Stimulated activated CD4-positive, alpha-beta T cell treated with anti-CD3 and anti-CD28 coated beads, Interleukin-1b, Interleukin-23, amount 100 ng/mL, for 24 hours (primary cell): ENCODE results near the gene PPP6R3.
"Not testable (repeated sequence)": the region's sequence is repeated elsewhere in the genome, so short reads cannot be mapped to it uniquely, and the experiment has no call there.

ENCODE experiments used
- DNase-seq, 4 experiments: peaks; one replicate each; pipeline ENCODE4 v3.0.0-alpha.2; 2020; ENCODE audit warnings: low read depth in 4 of 4, low spot score in 1 of 4

The PPP6R3 gene

GRCh38 chr11:68454767-68455166 lies 5.8 kb upstream of the PPP6R3 start:
- DNase-seq: no peak

- no peak for DNase-seq
These were observed 5.1 kb upstream of the PPP6R3 start for GRCh38 chr11:68455485-68455884.

GRCh38 chr11:68457216-68457897 lies 3.2 kb upstream of the PPP6R3 start:
- DNase-seq: no peak

GRCh38 chr11:68457898-68458249 lies 2.7 kb upstream of the PPP6R3 start:
- no peak for DNase-seq

- not testable (repeated sequence) for DNase-seq
These were observed 2.2 kb upstream of the PPP6R3 start for GRCh38 chr11:68458340-68458739.

GRCh38 chr11:68459886-68460740 lies 439 bp upstream of the PPP6R3 start:
- DNase-seq: peak; percentile 90 to 95 (median 92)

- no peak for DNase-seq
These were observed 994 bp downstream of the PPP6R3 start for GRCh38 chr11:68461575-68461917.

GRCh38 chr11:68463714-68464113 lies 3.2 kb downstream of the PPP6R3 start:
- no peak for DNase-seq

- no peak for DNase-seq
These were observed 6.8 kb downstream of the PPP6R3 start for GRCh38 chr11:68467201-68467834.

GRCh38 chr11:68468217-68468828 lies 7.8 kb downstream of the PPP6R3 start:
- no peak for DNase-seq

GRCh38 chr11:68469122-68469521 lies 8.6 kb downstream of the PPP6R3 start:
- DNase-seq: no peak

GRCh38 chr11:68469642-68470041 lies 9.1 kb downstream of the PPP6R3 start:
- no peak for DNase-seq

GRCh38 chr11:68470304-68470811 lies 9.8 kb downstream of the PPP6R3 start:
- DNase-seq: no peak

GRCh38 chr11:68471360-68472340 lies 11.1 kb downstream of the PPP6R3 start:
- peak in 1 of 4 experiments; percentile 52 for DNase-seq

- DNase-seq: no peak
These were observed 12.2 kb downstream of the PPP6R3 start for GRCh38 chr11:68472778-68473177.

- no peak for DNase-seq
These were observed 13.1 kb downstream of the PPP6R3 start for GRCh38 chr11:68473693-68474092.

GRCh38 chr11:68475626-68476025 lies 15.1 kb downstream of the PPP6R3 start:
- DNase-seq: not testable (repeated sequence)

GRCh38 chr11:68479390-68479789 lies 18.8 kb downstream of the PPP6R3 start:
- DNase-seq: no peak

- no peak for DNase-seq
These were observed 19.6 kb downstream of the PPP6R3 start for GRCh38 chr11:68480193-68480592.

- DNase-seq: no peak
These were observed 20.4 kb downstream of the PPP6R3 start for GRCh38 chr11:68480852-68481510.
